ENCODE data around the gene CDK6. TPM values are rescaled to one million over a fixed set of nuclear protein-coding genes. Genes with fewer than 3 reads are reported as not detected.

Gene CDK6
- total and polyA plus RNA-seq, 2 of the 8 experiments (the other 6 are each of a cell fraction or from before 2014, with no cell fraction given) = 5.9 to 18.9 TPM

DNA sequence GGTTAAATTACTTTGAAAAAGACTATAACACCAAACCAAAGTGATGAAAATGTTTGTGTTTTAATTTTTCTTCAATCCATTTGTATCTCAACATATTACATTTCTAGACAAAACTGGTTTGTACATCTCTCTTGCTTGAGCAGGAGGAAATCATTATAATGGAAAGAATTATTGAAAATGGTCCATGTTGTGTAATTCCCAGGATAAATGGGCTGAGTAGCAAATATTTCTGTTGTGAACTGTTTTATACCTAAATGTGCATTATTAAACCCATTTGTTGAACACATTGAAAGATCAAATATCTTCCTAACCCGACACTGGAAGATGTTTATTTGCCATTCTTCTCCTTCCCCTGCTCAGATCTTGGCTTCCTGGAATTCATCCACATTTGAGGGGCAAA lies 14.1 kb upstream of the CDK6 start:
- no peak for FAIRE-seq
- TF ChIP-seq EZH2 (IDR thresholded peaks at IDR 0.05; ENCODE audit: low read depth, low read length, severe bottlenecking) (no peak), RAD21 (IDR thresholded peaks at IDR 0.05 in 1 of 2, conservative IDR thresholded peaks at IDR 0.05 in 1 of 2; ENCODE audit: low read depth in 2 of 2, low read length in 2 of 2) (no peak), BCL11A (IDR thresholded peaks at IDR 0.05; ENCODE audit: low read depth in 2 of 2, low read length in 2 of 2) (no peak), NRF1 (IDR thresholded peaks at IDR 0.05; ENCODE audit: low read depth, low read length) (no peak), GABPA (IDR thresholded peaks at IDR 0.05; ENCODE audit: borderline replicate concordance, insufficient read depth, low read length) (no peak), ASH2L (IDR thresholded peaks at IDR 0.05; ENCODE audit: low read length) (no peak), CBX5 (IDR thresholded peaks at IDR 0.05; ENCODE audit: low read depth, low read length) (no peak), FOSL1 (IDR thresholded peaks at IDR 0.05; ENCODE audit: insufficient read depth, low read depth, low read length) (no peak), POU5F1 (IDR thresholded peaks at IDR 0.05; ENCODE audit: low read depth, low read length) (no peak), JUN (IDR thresholded peaks at IDR 0.05; ENCODE audit: low read depth, low read length) (no peak), TAF1 (IDR thresholded peaks at IDR 0.05; ENCODE audit: low read depth, low read length) (no peak)
- TF ChIP-seq, protein P1, sequence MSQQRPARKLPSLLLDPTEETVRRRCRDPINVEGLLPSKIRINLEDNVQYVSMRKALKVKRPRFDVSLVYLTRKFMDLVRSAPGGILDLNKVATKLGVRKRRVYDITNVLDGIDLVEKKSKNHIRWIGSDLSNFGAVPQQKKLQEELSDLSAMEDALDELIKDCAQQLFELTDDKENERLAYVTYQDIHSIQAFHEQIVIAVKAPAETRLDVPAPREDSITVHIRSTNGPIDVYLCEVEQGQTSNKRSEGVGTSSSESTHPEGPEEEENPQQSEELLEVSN (IDR thresholded peaks at IDR 0.05) = no peak
- TF ChIP-seq, protein P2, sequence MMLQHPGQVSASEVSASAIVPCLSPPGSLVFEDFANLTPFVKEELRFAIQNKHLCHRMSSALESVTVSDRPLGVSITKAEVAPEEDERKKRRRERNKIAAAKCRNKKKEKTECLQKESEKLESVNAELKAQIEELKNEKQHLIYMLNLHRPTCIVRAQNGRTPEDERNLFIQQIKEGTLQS (IDR thresholded peaks at IDR 0.05; ENCODE audit: insufficient read depth, low read depth, low read length) = no peak

More for the DNA sequence above, 14.1 kb upstream of the CDK6 start:
- no peak for DNase-seq (ENCODE audit: low read depth in 1 of 2, low spot score in 2 of 2)
- WGBS, 2 experiments (ENCODE audit: extremely low coverage in 1 of 2, insufficient coverage in 1 of 2, insufficient read length in 1 of 2, insufficient replicate concordance in 2 of 2, low coverage in 1 of 2, low lambda C conversion rate in 2 of 2, missing lambda C conversion rate in 1 of 2) = 80% methylated on average over 1 of the region's 1 CpG; no CpG with 5 or more reads in 1 of the 2 experiments
- Histone ChIP-seq H2AFZ (ENCODE audit: low read length) (no peak overlapping the region), H3K27me3 (replicated peaks in 1 of 4; ENCODE audit: control insufficient read depth in 3 of 4, extremely low read depth in 1 of 4, insufficient read depth in 3 of 4, low read length in 3 of 4) (no peaks in the 10 kb centered on the region), H3K9ac (replicated peaks in 1 of 4; ENCODE audit: extremely low read depth in 1 of 4, low read depth in 3 of 4, low read length in 3 of 4) (no peak overlapping the region), H3K79me2 (ENCODE audit: control insufficient read depth in 1 of 2, insufficient read depth in 2 of 2, low read length in 2 of 2) (no peaks in the 10 kb centered on the region), H2AK5ac (ENCODE audit: low read depth, low read length) (no peak overlapping the region), H4K5ac (ENCODE audit: insufficient read length, low read depth, low read length) (no peak overlapping the region), H3K4me1 (replicated peaks in 1 of 4; ENCODE audit: control insufficient read depth in 3 of 4, insufficient read depth in 4 of 4, low read length in 3 of 4) (no peaks in the 10 kb centered on the region), H3K56ac (replicated peaks; ENCODE audit: insufficient read length, low read depth, low read length) (no peak overlapping the region), H3K36me3 (ENCODE audit: control insufficient read depth in 2 of 4, insufficient read depth in 4 of 4, low read length in 3 of 4) (no peaks in the 10 kb centered on the region), H2BK12ac (ENCODE audit: low read depth, low read length) (no peak overlapping the region), H3K79me1 (ENCODE audit: low read depth, low read length) (no peaks in the 10 kb centered on the region), H2BK120ac (replicated peaks; ENCODE audit: low read depth, low read length) (no peak overlapping the region), H3K18ac (ENCODE audit: extremely low read depth, low read length) (no peak overlapping the region), H2BK5ac (ENCODE audit: low read depth, low read length) (no peak overlapping the region), H3K4ac (replicated peaks; ENCODE audit: insufficient read length, low read depth, low read length) (no peak overlapping the region), H4K20me1 (replicated peaks in 1 of 2; ENCODE audit: control insufficient read depth in 1 of 2, insufficient read depth in 2 of 2, low read length in 2 of 2) (no peaks in the 10 kb centered on the region), H3K23ac (ENCODE audit: insufficient read length) (no peak overlapping the region), H3K14ac (ENCODE audit: insufficient read length) (no peak overlapping the region), H3K4me3 (ENCODE audit: extremely low read depth in 1 of 4, insufficient read depth in 2 of 4, low read depth in 3 of 4, low read length in 4 of 4) (no peak overlapping the region), H3K27ac (ENCODE audit: low read depth, low read length) (no peak overlapping the region), H3K9me3 (ENCODE audit: insufficient read depth in 2 of 2, low read depth in 1 of 2, low read length in 1 of 2) (no peaks in the 10 kb centered on the region), H3K23me2 (ENCODE audit: low read depth, low read length) (no peaks in the 10 kb centered on the region), H2BK15ac (ENCODE audit: low read length) (no peak overlapping the region), H2BK20ac (ENCODE audit: low read length) (no peak overlapping the region), H3K4me2 (ENCODE audit: insufficient read depth in 1 of 2, low read depth in 2 of 2, low read length in 2 of 2) (no peak overlapping the region), H4K91ac (replicated peaks; ENCODE audit: insufficient read length, low read length) (no peak overlapping the region), H4K8ac (ENCODE audit: extremely low read depth, insufficient read depth, low read length) (no peak overlapping the region)
- POLR2A ChIA-PET (ENCODE audit: partially characterized antibody) = interaction anchor here (0.7 kb wide), 1 partner anchor 145 kb away, joined by 3 read pairs; no protein-coding TSS in a partner anchor
- CTCF ChIA-PET (ENCODE audit: partially characterized antibody) = interaction anchor here (1.7 kb wide), 1 partner anchor 13 kb away, joined by 7 read pairs; no protein-coding TSS in a partner anchor

Data from H1 (cell line).